H1 (cell line): Measurements from ENCODE around the gene CD52. TPM values are rescaled to one million over a fixed set of nuclear protein-coding genes. Genes with fewer than 3 reads are reported as not detected.

Experiments used
- BRCA1 ChIP-seq: IDR thresholded peaks from 2 replicates; pipeline ENCODE4 v1.6.1; 2012; ENCODE audit warnings: low read depth, low read length, improper control_type of control experiment
- CBX8 ChIP-seq: fragments of 300-800, 300-1000 bp; sonication (generic); IDR thresholded peaks from 2 replicates; pipeline ENCODE4 v1.7.1; 2016; ENCODE audit warnings: low read depth, low read length, borderline replicate concordance
- CHD1 ChIP-seq: IDR thresholded peaks from 2 replicates; pipeline ENCODE4 v1.6.1; 2012; ENCODE audit warnings: low read depth, low read length, improper control_type of control experiment
- CTCF ChIP-seq, 3 experiments: IDR thresholded peaks; 1 replicate in 2 of 3; 2 replicates in 1 of 3; pipeline versions ENCODE4 v1.5.1 to v1.6.1; 2011; ENCODE audit warnings: low read length in 3 of 3, mild to moderate bottlenecking in 3 of 3, inconsistent platforms in 2 of 3, low read depth in 1 of 3, moderate library complexity in 1 of 3; ENCODE audit not compliant: insufficient read depth in 1 of 3; ENCODE audit errors: control extremely low read depth in 1 of 3
- EGR1 ChIP-seq: IDR thresholded peaks from 2 replicates; pipeline ENCODE4 v1.6.1; 2011; ENCODE audit warnings: low read depth, low read length, borderline replicate concordance
- JUND ChIP-seq: IDR thresholded peaks from 2 replicates; pipeline ENCODE4 v1.6.1; 2011; ENCODE audit warnings: mild to moderate bottlenecking, improper control_type of control experiment, low read length
- PHF8 ChIP-seq: fragments of 200-600 bp; sonication (generic); conservative IDR thresholded peaks from 2 replicates; pipeline ENCODE4 v1.7.1; 2012; ENCODE audit warnings: low read depth, mild to moderate bottlenecking, inconsistent platforms, low read length, moderate library complexity
- POU5F1 ChIP-seq: IDR thresholded peaks from 2 replicates; pipeline ENCODE4 v1.6.1; 2011; ENCODE audit warnings: low read depth, mild to moderate bottlenecking, low read length, moderate library complexity
- TAF1 ChIP-seq: IDR thresholded peaks from 2 replicates; pipeline ENCODE4 v1.6.1; 2011; ENCODE audit warnings: mild to moderate bottlenecking, low read depth, low read length
- polyA plus RNA-seq, 7 experiments: library from polyadenylated mRNA; depleted of rRNA in 3 of 7; stranded (reverse) in 5 of 7; unstranded in 2 of 7; fragments of >200 nt in 5 of 7; fragments of 200-250 nt in 2 of 7; gene quantifications; 1 replicate in 5 of 7; 2 replicates in 1 of 7; 4 replicates in 1 of 7; pipeline versions ENCODE4 v1.2.1 to v1.2.3, GENCODE V29; 2011 to 2013; ENCODE audit warnings: missing spikeins in 2 of 7, mixed read lengths in 2 of 7
- total RNA-seq: library from RNA; stranded (reverse); fragmentation: NEBNext Ultra II Directional; extraction: Animal tissue kit (Norgen Biotek cat#: 25700); gene quantifications from 2 replicates; pipeline ENCODE4 v1.2.1, GENCODE V29; 2021
- TF ChIP-seq, protein P1 (sequence below): fragments of 300-600 bp; sonication (generic); IDR thresholded peaks from 2 replicates; pipeline ENCODE4 v1.7.1; 2012; ENCODE audit warnings: low read length, moderate library complexity, mild to moderate bottlenecking, inconsistent platforms; ENCODE audit not compliant: insufficient replicate concordance

Gene CD52
- total and polyA plus RNA-seq, 2 of the 8 experiments (the other 6 are each of a cell fraction or from before 2014, with no cell fraction given): 2.4 to 3.1 TPM

DNA sequence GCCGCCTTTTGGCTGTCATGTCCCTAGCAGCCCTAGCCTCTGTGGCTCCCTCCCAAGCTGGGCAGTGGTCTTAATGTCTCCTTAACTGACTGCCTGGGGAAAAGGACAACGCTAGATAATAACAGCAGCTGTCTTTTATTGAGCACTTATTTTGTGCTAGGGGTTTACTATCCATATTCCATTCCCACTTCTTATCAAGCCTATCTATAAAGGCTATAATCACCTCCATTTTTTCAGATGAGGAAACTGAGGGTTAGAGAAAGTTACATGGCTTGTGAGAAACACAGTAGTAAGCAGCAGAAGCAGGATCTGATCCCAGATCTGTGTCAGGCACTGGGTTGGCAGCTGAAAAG, 31.7 kb upstream of the CD52 start (continued):
- TF ChIP-seq, protein P1, sequence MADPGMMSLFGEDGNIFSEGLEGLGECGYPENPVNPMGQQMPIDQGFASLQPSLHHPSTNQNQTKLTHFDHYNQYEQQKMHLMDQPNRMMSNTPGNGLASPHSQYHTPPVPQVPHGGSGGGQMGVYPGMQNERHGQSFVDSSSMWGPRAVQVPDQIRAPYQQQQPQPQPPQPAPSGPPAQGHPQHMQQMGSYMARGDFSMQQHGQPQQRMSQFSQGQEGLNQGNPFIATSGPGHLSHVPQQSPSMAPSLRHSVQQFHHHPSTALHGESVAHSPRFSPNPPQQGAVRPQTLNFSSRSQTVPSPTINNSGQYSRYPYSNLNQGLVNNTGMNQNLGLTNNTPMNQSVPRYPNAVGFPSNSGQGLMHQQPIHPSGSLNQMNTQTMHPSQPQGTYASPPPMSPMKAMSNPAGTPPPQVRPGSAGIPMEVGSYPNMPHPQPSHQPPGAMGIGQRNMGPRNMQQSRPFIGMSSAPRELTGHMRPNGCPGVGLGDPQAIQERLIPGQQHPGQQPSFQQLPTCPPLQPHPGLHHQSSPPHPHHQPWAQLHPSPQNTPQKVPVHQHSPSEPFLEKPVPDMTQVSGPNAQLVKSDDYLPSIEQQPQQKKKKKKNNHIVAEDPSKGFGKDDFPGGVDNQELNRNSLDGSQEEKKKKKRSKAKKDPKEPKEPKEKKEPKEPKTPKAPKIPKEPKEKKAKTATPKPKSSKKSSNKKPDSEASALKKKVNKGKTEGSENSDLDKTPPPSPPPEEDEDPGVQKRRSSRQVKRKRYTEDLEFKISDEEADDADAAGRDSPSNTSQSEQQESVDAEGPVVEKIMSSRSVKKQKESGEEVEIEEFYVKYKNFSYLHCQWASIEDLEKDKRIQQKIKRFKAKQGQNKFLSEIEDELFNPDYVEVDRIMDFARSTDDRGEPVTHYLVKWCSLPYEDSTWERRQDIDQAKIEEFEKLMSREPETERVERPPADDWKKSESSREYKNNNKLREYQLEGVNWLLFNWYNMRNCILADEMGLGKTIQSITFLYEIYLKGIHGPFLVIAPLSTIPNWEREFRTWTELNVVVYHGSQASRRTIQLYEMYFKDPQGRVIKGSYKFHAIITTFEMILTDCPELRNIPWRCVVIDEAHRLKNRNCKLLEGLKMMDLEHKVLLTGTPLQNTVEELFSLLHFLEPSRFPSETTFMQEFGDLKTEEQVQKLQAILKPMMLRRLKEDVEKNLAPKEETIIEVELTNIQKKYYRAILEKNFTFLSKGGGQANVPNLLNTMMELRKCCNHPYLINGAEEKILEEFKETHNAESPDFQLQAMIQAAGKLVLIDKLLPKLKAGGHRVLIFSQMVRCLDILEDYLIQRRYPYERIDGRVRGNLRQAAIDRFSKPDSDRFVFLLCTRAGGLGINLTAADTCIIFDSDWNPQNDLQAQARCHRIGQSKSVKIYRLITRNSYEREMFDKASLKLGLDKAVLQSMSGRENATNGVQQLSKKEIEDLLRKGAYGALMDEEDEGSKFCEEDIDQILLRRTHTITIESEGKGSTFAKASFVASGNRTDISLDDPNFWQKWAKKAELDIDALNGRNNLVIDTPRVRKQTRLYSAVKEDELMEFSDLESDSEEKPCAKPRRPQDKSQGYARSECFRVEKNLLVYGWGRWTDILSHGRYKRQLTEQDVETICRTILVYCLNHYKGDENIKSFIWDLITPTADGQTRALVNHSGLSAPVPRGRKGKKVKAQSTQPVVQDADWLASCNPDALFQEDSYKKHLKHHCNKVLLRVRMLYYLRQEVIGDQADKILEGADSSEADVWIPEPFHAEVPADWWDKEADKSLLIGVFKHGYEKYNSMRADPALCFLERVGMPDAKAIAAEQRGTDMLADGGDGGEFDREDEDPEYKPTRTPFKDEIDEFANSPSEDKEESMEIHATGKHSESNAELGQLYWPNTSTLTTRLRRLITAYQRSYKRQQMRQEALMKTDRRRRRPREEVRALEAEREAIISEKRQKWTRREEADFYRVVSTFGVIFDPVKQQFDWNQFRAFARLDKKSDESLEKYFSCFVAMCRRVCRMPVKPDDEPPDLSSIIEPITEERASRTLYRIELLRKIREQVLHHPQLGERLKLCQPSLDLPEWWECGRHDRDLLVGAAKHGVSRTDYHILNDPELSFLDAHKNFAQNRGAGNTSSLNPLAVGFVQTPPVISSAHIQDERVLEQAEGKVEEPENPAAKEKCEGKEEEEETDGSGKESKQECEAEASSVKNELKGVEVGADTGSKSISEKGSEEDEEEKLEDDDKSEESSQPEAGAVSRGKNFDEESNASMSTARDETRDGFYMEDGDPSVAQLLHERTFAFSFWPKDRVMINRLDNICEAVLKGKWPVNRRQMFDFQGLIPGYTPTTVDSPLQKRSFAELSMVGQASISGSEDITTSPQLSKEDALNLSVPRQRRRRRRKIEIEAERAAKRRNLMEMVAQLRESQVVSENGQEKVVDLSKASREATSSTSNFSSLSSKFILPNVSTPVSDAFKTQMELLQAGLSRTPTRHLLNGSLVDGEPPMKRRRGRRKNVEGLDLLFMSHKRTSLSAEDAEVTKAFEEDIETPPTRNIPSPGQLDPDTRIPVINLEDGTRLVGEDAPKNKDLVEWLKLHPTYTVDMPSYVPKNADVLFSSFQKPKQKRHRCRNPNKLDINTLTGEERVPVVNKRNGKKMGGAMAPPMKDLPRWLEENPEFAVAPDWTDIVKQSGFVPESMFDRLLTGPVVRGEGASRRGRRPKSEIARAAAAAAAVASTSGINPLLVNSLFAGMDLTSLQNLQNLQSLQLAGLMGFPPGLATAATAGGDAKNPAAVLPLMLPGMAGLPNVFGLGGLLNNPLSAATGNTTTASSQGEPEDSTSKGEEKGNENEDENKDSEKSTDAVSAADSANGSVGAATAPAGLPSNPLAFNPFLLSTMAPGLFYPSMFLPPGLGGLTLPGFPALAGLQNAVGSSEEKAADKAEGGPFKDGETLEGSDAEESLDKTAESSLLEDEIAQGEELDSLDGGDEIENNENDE: no peak
- TF ChIP-seq EGR1 (no peak), TAF1 (no peak), POU5F1 (no peak), JUND (no peak), CTCF (IDR thresholded peaks at IDR 0.05; ENCODE audit: control extremely low read depth in 1 of 3, insufficient read depth in 1 of 3, low read depth in 1 of 3, low read length in 3 of 3) (no peak), CHD1 (no peak), CBX8 (no peak), BRCA1 (no peak), PHF8 (no peak)
